ENCODE results near the gene BRCA1. TPM values are rescaled to one million over a fixed set of nuclear protein-coding genes. Genes with fewer than 3 reads are reported as not detected.
"Not testable (repeated sequence)": the region's sequence is repeated elsewhere in the genome, so short reads cannot be mapped to it uniquely, and the experiment has no call there.

Gene BRCA1
- total RNA-seq: 10 to 100 TPM; 80.3 to 93.4 TPM

DNA sequence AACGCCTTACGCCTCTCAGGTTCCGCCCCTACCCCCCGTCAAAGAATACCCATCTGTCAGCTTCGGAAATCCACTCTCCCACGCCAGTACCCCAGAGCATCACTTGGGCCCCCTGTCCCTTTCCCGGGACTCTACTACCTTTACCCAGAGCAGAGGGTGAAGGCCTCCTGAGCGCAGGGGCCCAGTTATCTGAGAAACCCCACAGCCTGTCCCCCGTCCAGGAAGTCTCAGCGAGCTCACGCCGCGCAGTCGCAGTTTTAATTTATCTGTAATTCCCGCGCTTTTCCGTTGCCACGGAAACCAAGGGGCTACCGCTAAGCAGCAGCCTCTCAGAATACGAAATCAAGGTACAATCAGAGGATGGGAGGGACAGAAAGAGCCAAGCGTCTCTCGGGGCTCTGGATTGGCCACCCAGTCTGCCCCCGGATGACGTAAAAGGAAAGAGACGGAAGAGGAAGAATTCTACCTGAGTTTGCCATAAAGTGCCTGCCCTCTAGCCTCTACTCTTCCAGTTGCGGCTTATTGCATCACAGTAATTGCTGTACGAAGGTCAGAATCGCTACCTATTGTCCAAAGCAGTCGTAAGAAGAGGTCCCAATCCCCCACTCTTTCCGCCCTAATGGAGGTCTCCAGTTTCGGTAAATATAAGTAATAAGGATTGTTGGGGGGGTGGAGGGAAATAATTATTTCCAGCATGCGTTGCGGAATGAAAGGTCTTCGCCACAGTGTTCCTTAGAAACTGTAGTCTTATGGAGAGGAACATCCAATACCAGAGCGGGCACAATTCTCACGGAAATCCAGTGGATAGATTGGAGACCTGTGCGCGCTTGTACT is at the start of gene BRCA1:
Gene BRCA1 (minus strand): TSS at position 232 of the 834 bp plus-strand sequence. CDS start 1,268 bp downstream, outside the sequence.
- no peaks in the 10 kb centered on the region for H3K27me3 Mint-ChIP-seq
- H3K4me1 Mint-ChIP-seq: no peaks in the 10 kb centered on the region
- peaks cover 55% of the 10 kb centered on the region for H3K36me3 Mint-ChIP-seq (ENCODE audit: low read depth)
- H3K9me3 Mint-ChIP-seq: no peaks in the 10 kb centered on the region
- ATAC-seq (replicated peaks): peak; percentile 100
- H3K4me3 Mint-ChIP-seq: peak within 1 kb of the TSS; percentile 96
- H3K27ac Mint-ChIP-seq: peak within 1 kb of the TSS; percentile 97

DNA sequence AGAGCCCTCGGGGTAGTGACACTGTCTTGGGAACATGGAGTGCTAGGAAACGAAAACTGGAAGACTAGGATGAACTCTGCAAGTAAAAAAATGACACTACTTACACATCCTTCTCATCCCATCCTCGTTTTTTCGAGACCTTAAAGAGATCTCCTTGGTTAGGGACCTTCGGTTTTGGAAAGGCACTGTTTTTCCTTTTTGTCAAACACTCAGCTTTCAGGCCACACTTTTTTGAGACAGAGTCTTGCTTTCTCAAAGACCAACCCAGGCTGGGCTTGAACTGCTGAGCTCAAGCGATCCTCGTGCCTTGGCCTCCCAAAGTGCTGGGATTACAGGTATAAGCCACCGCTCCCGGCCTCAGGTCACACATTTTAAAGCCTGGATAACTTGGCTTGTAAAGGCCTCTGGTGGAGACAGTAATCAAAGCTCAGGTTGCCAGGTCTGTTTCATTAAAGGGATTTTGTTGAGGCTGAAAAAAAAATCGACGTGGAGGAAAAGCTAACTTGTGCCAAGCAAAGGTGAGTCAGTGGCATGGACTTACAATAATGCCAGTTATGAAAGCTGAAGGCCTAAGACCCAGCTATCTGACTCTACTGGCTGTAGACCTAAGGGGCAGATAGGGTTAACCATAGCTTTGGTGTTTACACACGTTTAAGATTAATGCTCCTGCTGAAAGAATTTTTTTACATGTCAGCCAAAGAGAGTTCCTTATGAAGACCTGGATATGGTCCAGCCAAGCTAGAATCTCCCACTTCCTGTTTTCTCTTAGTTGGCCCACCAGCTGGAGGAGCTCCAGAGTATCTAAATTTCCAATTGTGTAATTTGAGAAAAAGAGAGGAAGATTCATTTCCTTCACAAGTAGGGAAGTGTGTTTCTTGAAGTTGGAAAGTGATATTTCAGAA is 46.7 kb upstream of the BRCA1 start:
- no peak overlapping the region for H3K4me3 Mint-ChIP-seq
- H3K9me3 Mint-ChIP-seq: no peaks in the 10 kb centered on the region
- peaks cover 29% of the 10 kb centered on the region for H3K36me3 Mint-ChIP-seq (ENCODE audit: low read depth)
- peaks cover 25% of the 10 kb centered on the region for H3K4me1 Mint-ChIP-seq
- H3K27ac Mint-ChIP-seq: no peak overlapping the region
- no peak for ATAC-seq (replicated peaks)
- H3K27me3 Mint-ChIP-seq: no peaks in the 10 kb centered on the region

DNA sequence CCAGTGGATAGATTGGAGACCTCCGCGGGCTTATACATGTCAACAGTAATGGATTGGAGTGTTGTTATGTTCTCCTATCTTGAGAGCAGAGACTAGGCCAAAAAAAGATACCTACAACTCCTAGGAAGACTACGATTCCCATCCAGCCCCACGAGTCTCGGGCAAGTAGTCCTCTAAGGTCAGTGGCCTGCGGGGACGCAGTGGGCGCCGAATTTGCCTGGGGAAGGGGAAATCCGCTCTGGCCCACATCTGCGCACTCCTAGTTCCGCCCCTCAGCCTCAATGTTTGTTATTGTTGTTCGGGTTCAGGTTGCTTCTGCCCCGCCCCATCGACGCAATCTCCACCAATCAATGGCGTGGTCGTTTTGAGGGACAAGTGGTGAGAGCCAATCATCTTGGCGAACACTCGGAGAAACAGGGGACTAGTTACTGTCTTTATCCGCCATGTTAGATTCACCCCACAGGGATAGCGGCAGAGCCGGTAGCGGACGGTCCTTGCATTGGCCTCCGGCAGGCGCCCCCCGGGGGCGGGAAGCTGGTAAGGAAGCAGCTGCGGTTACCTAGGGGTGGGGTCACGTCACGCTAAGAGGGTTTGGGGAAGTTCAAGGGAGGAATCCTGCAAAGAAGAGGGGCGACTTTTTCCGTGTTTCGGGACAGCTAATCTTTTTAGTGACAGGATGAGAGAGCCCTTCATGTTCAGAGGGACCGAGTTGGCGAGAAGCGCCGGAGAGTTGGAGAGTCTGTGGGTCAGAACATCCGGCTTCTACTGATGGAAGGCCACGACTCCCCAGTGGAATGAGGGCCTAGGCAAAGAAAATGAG is 45.8 kb upstream of the BRCA1 start, which contains the start of gene NBR1:
Gene NBR1 (plus strand): TSS at position 449 of the 820 bp plus-strand sequence. CDS start 4,586 bp downstream, outside the sequence.
- H3K4me3 Mint-ChIP-seq: no peak within 1 kb of the TSS
- no peaks in the 10 kb centered on the region for H3K9me3 Mint-ChIP-seq
- no peaks in the 10 kb centered on the region for H3K27me3 Mint-ChIP-seq
- peak; percentile 83 for ATAC-seq (replicated peaks)
- H3K4me1 Mint-ChIP-seq: peaks cover 21% of the 10 kb centered on the region
- H3K36me3 Mint-ChIP-seq (ENCODE audit: low read depth): peaks cover 28% of the 10 kb centered on the region
- no peak within 1 kb of the TSS for H3K27ac Mint-ChIP-seq

DNA sequence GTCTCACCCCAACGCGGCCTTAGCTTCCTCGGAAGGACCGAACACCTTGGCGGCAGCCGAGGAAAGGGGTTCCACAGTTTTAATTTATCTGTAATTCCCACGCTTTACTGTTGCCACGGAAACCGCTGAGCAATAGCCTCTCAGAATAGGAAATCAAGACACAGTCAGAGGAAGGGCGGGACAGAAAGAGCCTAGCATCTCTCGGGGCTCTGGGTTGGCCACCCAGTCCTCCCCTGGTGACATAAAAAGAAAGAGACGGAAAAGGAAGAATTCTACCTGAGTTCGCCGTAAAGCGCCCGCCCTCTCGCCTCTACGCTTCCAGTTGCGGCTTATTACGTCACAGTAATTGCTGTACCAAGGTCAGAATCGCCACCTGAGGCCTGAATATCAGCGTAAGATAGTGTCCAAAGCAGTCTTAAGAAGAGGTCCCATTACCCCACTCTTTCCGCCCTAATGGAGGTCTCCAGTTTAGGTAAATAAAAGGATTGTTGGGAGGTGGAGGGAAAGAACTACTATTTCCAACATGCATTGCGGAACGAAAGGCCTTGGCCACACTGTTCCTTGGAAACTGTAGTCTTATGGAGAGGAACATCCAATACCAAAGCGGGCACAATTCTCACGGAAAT is 45.1 kb upstream of the BRCA1 start:
- H3K4me3 Mint-ChIP-seq: no peak overlapping the region

DNA sequence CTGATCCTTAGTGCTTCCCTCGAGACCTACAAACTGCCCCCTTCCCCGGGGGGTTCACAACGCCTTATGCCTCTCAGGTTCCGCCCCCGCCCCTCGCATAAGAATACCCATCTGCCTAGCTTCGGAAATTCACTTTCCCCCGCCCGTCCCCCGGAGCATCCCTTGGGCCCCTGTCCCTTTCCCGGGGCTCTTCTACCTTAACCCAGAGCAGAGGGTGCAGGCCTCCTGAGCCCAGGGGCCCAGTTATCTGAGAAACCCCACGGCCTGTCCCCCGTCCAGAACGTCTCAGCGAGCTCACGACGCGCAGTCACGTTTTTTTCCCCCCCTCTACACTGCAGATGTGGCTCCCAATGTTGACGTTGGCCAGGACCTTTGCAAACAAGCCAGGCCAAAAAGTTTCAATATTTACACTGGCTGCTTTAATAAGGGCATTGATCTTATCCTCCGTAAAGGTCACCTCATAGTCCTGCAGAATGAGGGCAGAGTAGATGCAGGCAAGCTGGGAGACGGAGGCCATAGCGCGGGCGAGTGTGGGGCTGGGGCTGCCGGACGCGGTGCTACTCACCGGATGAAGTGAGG is 44.5 kb upstream of the BRCA1 start:
- peaks cover 14% of the 10 kb centered on the region for H3K4me1 Mint-ChIP-seq
- ATAC-seq (replicated peaks): peak; percentile 12
- peaks cover 21% of the 10 kb centered on the region for H3K36me3 Mint-ChIP-seq (ENCODE audit: low read depth)
- H3K27me3 Mint-ChIP-seq: no peaks in the 10 kb centered on the region
- no peaks in the 10 kb centered on the region for H3K9me3 Mint-ChIP-seq
- no peak overlapping the region for H3K27ac Mint-ChIP-seq
- H3K4me3 Mint-ChIP-seq: no peak overlapping the region

More for the DNA sequence above, 45.1 kb upstream of the BRCA1 start:
- H3K4me1 Mint-ChIP-seq: peaks cover 16% of the 10 kb centered on the region
- no peaks in the 10 kb centered on the region for H3K9me3 Mint-ChIP-seq
- H3K27ac Mint-ChIP-seq: no peak overlapping the region
- peak; percentile 85 for ATAC-seq (replicated peaks)
- H3K27me3 Mint-ChIP-seq: no peaks in the 10 kb centered on the region
- peaks cover 25% of the 10 kb centered on the region for H3K36me3 Mint-ChIP-seq (ENCODE audit: low read depth)

DNA sequence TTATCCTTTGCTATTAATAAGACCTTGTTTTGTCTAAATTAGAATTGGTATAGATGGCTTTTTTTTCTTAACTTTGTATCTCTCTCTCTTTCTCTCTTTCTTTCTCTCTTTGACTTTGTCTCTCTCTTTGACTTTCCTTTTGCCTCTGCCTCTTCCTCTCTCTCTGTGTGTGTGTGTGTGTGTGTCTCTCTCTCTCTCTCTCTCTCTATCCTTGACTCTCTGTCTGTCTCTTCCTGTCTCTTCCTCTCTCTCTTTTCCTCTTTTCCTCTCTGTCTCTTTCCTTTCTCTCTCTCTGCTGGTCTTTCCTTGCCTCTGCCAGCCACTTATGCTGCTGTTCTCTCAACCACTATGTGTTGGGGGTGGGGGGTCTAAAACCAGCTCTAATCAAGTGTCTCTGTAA is 40.8 kb upstream of the BRCA1 start:
- not testable (repeated sequence) for H3K4me3 Mint-ChIP-seq; ATAC-seq (replicated peaks); H3K27me3 Mint-ChIP-seq; H3K9me3 Mint-ChIP-seq; H3K4me1 Mint-ChIP-seq
- peak overlapping the region; percentile 26 for H3K27ac Mint-ChIP-seq
- H3K36me3 Mint-ChIP-seq (ENCODE audit: low read depth): peaks cover 21% of the 10 kb centered on the region

DNA sequence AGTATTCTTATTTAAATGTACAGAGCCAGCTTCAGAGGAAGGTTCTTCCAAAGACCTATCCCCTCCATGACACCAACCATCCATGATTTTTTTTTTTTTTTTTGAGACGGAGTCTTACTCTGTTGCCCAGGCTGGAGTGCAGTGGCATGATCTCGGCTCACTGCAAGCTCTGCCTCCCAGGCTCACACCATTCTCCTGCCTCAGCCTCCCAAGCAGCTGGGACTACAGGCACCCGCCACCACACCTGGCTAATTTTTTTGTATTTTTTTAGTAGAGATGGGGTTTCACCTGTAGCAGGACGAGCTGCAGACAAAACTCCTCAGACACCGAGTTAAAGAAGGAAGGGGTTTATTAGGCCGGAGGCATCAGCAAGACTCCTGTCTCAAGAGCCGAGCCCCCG is 34.8 kb upstream of the BRCA1 start:
- H3K4me3 Mint-ChIP-seq; ATAC-seq (replicated peaks); H3K36me3 Mint-ChIP-seq (ENCODE audit: low read depth); H3K27ac Mint-ChIP-seq; H3K9me3 Mint-ChIP-seq; H3K27me3 Mint-ChIP-seq; H3K4me1 Mint-ChIP-seq: not testable (repeated sequence)

DNA sequence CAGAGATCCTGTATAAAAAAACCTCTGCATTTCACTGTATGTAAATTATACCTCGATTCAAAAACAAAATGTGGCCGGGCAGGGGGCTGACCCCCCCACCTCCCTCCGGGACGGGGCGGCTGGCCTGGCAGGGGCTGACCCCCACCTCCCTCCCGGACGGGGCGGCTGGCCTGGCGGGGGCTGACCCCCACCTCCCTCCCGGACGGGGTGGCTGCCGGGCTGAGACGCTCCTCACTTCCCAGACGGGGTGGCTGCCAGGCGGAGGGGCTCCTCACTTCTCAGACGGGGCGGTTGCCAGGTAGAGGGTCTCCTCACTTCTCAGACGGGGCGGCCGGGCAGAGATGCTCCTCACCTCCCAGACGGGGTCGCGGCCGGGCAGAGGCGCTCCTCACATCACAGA is 34.1 kb upstream of the BRCA1 start:
- H3K4me1 Mint-ChIP-seq; H3K27ac Mint-ChIP-seq; ATAC-seq (replicated peaks); H3K9me3 Mint-ChIP-seq; H3K4me3 Mint-ChIP-seq; H3K27me3 Mint-ChIP-seq: not testable (repeated sequence)
- peaks cover 12% of the 10 kb centered on the region for H3K36me3 Mint-ChIP-seq (ENCODE audit: low read depth)

DNA sequence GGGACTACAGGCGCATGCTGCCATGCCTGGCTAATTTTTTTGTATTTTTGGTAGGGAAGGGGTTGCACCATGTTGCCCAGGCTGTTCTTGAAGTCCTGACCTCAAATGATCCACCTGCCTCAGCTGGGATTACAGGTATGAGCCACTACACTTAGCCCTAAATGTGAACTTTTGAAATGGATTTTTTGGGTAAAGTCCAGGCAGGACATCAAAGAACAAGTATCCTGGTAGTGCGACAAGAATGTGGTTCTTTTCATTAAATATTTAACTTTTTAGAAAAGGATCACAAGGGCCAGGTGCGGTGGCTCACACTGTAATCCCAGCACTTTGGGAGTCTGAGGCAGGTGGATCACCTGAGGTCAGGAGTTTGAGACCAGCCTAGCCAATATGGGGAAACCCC is 30.5 kb upstream of the BRCA1 start:
- no peaks in the 10 kb centered on the region for H3K9me3 Mint-ChIP-seq
- ATAC-seq (replicated peaks): no peak
- H3K36me3 Mint-ChIP-seq (ENCODE audit: low read depth): peaks cover 5% of the 10 kb centered on the region
- H3K27me3 Mint-ChIP-seq: no peaks in the 10 kb centered on the region
- H3K4me3 Mint-ChIP-seq: no peak overlapping the region
- no peak overlapping the region for H3K27ac Mint-ChIP-seq
- no peaks in the 10 kb centered on the region for H3K4me1 Mint-ChIP-seq

DNA sequence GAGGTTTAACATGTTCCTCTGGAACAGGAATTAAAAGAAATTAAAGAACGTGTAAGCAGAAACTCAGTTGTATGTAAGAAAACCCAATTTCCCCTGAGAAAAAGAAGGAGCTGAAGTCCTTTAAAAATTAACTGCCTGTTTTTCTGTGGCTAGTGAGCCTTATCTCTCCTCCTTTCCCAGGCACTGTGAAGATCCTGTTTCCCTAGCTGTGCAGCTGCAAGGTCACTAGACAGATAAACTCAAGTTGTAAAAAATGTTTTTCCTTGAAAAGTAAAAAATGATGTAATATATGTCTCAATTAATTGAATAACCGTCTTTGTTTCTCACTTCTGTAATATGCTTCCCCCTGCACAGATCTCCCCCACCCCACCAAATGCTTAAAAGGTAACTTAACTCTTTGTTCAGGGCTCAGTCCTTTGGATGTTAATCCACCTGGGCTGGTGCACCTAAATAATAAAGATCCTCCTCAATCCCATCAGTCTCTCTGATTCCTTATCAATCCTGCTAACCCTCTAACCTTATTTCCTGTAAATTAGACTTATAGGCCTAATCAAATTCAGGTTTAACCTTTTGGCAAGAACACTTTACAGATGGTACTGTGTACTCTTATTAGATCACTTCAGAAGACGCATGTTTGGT is 28.2 kb upstream of the BRCA1 start:
- not testable (repeated sequence) for H3K9me3 Mint-ChIP-seq

DNA sequence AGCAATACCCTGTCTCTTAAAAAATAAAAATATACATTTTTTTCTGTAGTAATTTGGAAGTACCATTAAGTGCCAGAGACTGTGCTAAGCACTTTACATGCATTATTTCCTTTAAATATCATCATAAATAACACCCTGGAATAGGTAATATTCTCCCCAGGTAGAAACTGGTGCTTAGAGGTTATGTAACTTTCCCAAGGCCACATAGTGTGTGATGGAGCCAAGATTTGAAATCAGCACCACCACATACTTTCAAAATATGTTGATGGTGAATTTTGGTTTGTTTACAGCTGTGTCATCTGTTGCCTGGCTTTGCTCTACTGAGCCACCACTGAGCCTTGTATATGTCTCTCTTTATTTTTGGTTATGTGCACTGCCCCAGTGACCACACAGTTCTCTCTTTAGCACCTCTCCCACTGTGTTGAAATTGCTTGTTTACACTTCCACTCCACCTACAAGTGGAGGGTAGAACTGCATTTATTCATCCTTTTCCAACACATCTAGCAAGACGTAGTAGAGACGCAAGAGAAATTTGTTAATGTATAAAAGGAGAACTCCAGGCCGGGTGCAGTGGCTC is 26.8 kb upstream of the BRCA1 start:
- no peak overlapping the region for H3K27ac Mint-ChIP-seq
- no peak for ATAC-seq (replicated peaks)
- no peak overlapping the region for H3K4me3 Mint-ChIP-seq
- no peaks in the 10 kb centered on the region for H3K27me3 Mint-ChIP-seq
- H3K9me3 Mint-ChIP-seq: no peaks in the 10 kb centered on the region
- H3K4me1 Mint-ChIP-seq: no peaks in the 10 kb centered on the region
- H3K36me3 Mint-ChIP-seq (ENCODE audit: low read depth): peaks cover 10% of the 10 kb centered on the region

More for the DNA sequence above, 28.2 kb upstream of the BRCA1 start:
- not testable (repeated sequence) for H3K36me3 Mint-ChIP-seq (ENCODE audit: low read depth); H3K27ac Mint-ChIP-seq; H3K27me3 Mint-ChIP-seq; H3K4me3 Mint-ChIP-seq; ATAC-seq (replicated peaks); H3K4me1 Mint-ChIP-seq

DNA sequence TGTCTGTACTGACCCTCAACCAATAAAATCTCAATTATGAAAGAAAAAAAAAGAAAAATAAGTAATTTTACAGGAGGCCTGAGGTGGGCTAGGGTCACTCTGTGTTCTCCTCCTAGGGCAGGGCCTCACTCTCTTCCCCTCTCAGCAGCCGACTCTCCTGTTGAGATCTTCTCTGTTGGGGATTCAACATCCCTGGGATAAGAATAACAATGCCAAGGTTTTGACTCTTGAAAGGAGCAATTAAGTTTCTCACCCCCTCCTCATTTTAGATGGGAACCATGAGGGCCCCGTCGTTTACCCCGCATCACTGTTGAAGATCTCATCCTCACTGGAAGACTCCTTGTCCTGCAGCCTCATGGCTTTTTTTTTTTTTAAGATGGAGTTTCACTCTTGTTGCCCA is 21.5 kb upstream of the BRCA1 start:
- Mint-ChIP-seq H3K27ac (no peak overlapping the region), H3K36me3 (ENCODE audit: low read depth) (peaks cover 11% of the 10 kb centered on the region), H3K4me1 (no peaks in the 10 kb centered on the region), H3K4me3 (no peak overlapping the region), H3K9me3 (no peaks in the 10 kb centered on the region), H3K27me3 (no peaks in the 10 kb centered on the region)
- ATAC-seq (replicated peaks): no peak

DNA sequence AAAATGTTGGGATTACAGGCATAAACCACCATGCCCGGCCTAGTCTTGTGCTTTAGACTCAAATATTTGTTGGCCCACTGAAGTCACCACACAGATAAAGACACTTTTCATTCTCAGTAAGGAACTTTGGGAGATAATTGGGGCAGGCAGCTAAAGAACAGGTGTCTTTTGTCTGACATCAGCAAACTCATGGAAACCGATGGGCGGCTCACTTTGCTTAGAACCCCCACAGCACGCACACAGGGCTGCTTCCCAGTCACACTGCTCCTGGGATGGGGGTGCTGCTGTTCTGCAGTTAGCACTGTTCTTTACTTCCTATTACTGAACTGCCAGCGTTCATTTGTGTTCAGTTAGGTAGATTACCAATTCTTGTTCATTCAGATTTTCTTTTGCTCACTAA is 18.0 kb upstream of the BRCA1 start:
- H3K9me3 Mint-ChIP-seq: no peaks in the 10 kb centered on the region
- H3K4me1 Mint-ChIP-seq: no peaks in the 10 kb centered on the region
- no peak overlapping the region for H3K4me3 Mint-ChIP-seq
- H3K27ac Mint-ChIP-seq: no peak overlapping the region
- ATAC-seq (replicated peaks): no peak
- no peaks in the 10 kb centered on the region for H3K27me3 Mint-ChIP-seq
- peaks cover 7% of the 10 kb centered on the region for H3K36me3 Mint-ChIP-seq (ENCODE audit: low read depth)

All from activated T-helper 17 cell treated with anti-CD3 and anti-CD28 coated beads, Interleukin-2, amount 50 U/mL, for 72 hours (primary cell).